ENCODE data around the gene ZFP92.
"Not testable (repeated sequence)": the region's sequence is repeated elsewhere in the genome, so short reads cannot be mapped to it uniquely, and the experiment has no call there.

ZFP92 gene

GRCh38 chrX:153398275-153398960 is 12.9 kb upstream of the ZFP92 start:
- H3K27ac ChIP-seq (ENCODE audit: low read depth in 2 of 2, low read length in 2 of 2) = no peak overlapping the region
- no peaks in the 10 kb centered on the region for H3K9me3 ChIP-seq (ENCODE audit: control insufficient read depth in 2 of 2, low read length in 2 of 2)
- no peak overlapping the region for H3K4me3 ChIP-seq (ENCODE audit: low read length in 2 of 2)
- no peaks in the 10 kb centered on the region for H3K27me3 ChIP-seq (ENCODE audit: control insufficient read depth in 2 of 2, insufficient read depth in 2 of 2, low read length in 2 of 2)
- H3K4me1 ChIP-seq (ENCODE audit: control insufficient read depth in 2 of 2, insufficient read depth in 2 of 2, low read length in 2 of 2) = no peaks in the 10 kb centered on the region
- H3K36me3 ChIP-seq (ENCODE audit: control insufficient read depth in 2 of 2, insufficient read depth in 2 of 2, low read length in 2 of 2) = no peaks in the 10 kb centered on the region
- H3K9ac ChIP-seq (ENCODE audit: low read depth in 1 of 2, low read length in 2 of 2) = no peak overlapping the region

- Histone ChIP-seq H3K9me3 (ENCODE audit: control insufficient read depth in 2 of 2, low read length in 2 of 2) (no peaks in the 10 kb centered on the region), H3K36me3 (ENCODE audit: control insufficient read depth in 2 of 2, insufficient read depth in 2 of 2, low read length in 2 of 2) (no peaks in the 10 kb centered on the region), H3K4me3 (ENCODE audit: low read length in 2 of 2) (no peak overlapping the region), H3K27ac (ENCODE audit: low read depth in 2 of 2, low read length in 2 of 2) (no peak overlapping the region), H3K9ac (ENCODE audit: low read depth in 1 of 2, low read length in 2 of 2) (no peak overlapping the region), H3K27me3 (ENCODE audit: control insufficient read depth in 2 of 2, insufficient read depth in 2 of 2, low read length in 2 of 2) (no peaks in the 10 kb centered on the region), H3K4me1 (ENCODE audit: control insufficient read depth in 2 of 2, insufficient read depth in 2 of 2, low read length in 2 of 2) (no peaks in the 10 kb centered on the region)
Observed at GRCh38 chrX:153400146-153401132, 10.8 kb upstream of the ZFP92 start.

GRCh38 chrX:153401133-153401764 is 10.0 kb upstream of the ZFP92 start, which contains the start of gene PNMA6E:
Gene PNMA6E, minus strand, starts transcription at chrX:153401350. Its CDS starts 2,501 bp downstream, at chrX:153398849.
- Histone ChIP-seq H3K27ac (ENCODE audit: low read depth in 2 of 2, low read length in 2 of 2) (no peak within 1 kb of the TSS), H3K4me3 (ENCODE audit: low read length in 2 of 2) (no peak within 1 kb of the TSS), H3K9me3 (ENCODE audit: control insufficient read depth in 2 of 2, low read length in 2 of 2) (no peaks in the 10 kb centered on the region), H3K36me3 (ENCODE audit: control insufficient read depth in 2 of 2, insufficient read depth in 2 of 2, low read length in 2 of 2) (no peaks in the 10 kb centered on the region), H3K27me3 (ENCODE audit: control insufficient read depth in 2 of 2, insufficient read depth in 2 of 2, low read length in 2 of 2) (no peaks in the 10 kb centered on the region), H3K9ac (ENCODE audit: low read depth in 1 of 2, low read length in 2 of 2) (no peak within 1 kb of the TSS), H3K4me1 (ENCODE audit: control insufficient read depth in 2 of 2, insufficient read depth in 2 of 2, low read length in 2 of 2) (no peaks in the 10 kb centered on the region)

- not testable (repeated sequence) for H3K9me3 ChIP-seq (ENCODE audit: control insufficient read depth in 2 of 2, low read length in 2 of 2); H3K27ac ChIP-seq (ENCODE audit: low read depth in 2 of 2, low read length in 2 of 2); H3K9ac ChIP-seq (ENCODE audit: low read depth in 1 of 2, low read length in 2 of 2); H3K27me3 ChIP-seq (ENCODE audit: control insufficient read depth in 2 of 2, insufficient read depth in 2 of 2, low read length in 2 of 2); H3K4me1 ChIP-seq (ENCODE audit: control insufficient read depth in 2 of 2, insufficient read depth in 2 of 2, low read length in 2 of 2); H3K4me3 ChIP-seq (ENCODE audit: low read length in 2 of 2); H3K36me3 ChIP-seq (ENCODE audit: control insufficient read depth in 2 of 2, insufficient read depth in 2 of 2, low read length in 2 of 2)
Observed at GRCh38 chrX:153404333-153404732, 6.9 kb upstream of the ZFP92 start.

- Histone ChIP-seq H3K9me3 (ENCODE audit: control insufficient read depth in 2 of 2, low read length in 2 of 2) (no peaks in the 10 kb centered on the region), H3K36me3 (ENCODE audit: control insufficient read depth in 2 of 2, insufficient read depth in 2 of 2, low read length in 2 of 2) (no peaks in the 10 kb centered on the region), H3K27me3 (ENCODE audit: control insufficient read depth in 2 of 2, insufficient read depth in 2 of 2, low read length in 2 of 2) (peaks cover 3 to 4% of the 10 kb centered on the region in 2 donors), H3K27ac (ENCODE audit: low read depth in 2 of 2, low read length in 2 of 2) (no peak overlapping the region), H3K4me1 (ENCODE audit: control insufficient read depth in 2 of 2, insufficient read depth in 2 of 2, low read length in 2 of 2) (no peaks in the 10 kb centered on the region), H3K4me3 (ENCODE audit: low read length in 2 of 2) (no peak overlapping the region), H3K9ac (ENCODE audit: low read depth in 1 of 2, low read length in 2 of 2) (no peak overlapping the region)
Observed at GRCh38 chrX:153405426-153405825, 5.8 kb upstream of the ZFP92 start.

GRCh38 chrX:153406011-153406410 is 5.3 kb upstream of the ZFP92 start:
- H3K9me3 ChIP-seq (ENCODE audit: control insufficient read depth in 2 of 2, low read length in 2 of 2) = no peaks in the 10 kb centered on the region
- H3K4me3 ChIP-seq (ENCODE audit: low read length in 2 of 2) = no peak overlapping the region
- H3K27me3 ChIP-seq (ENCODE audit: control insufficient read depth in 2 of 2, insufficient read depth in 2 of 2, low read length in 2 of 2) = peaks cover 4 to 7% of the 10 kb centered on the region in 2 donors
- no peak overlapping the region for H3K27ac ChIP-seq (ENCODE audit: low read depth in 2 of 2, low read length in 2 of 2)
- no peaks in the 10 kb centered on the region for H3K36me3 ChIP-seq (ENCODE audit: control insufficient read depth in 2 of 2, insufficient read depth in 2 of 2, low read length in 2 of 2)
- no peaks in the 10 kb centered on the region for H3K4me1 ChIP-seq (ENCODE audit: control insufficient read depth in 2 of 2, insufficient read depth in 2 of 2, low read length in 2 of 2)
- H3K9ac ChIP-seq (ENCODE audit: low read depth in 1 of 2, low read length in 2 of 2) = no peak overlapping the region

- Histone ChIP-seq H3K4me3 (ENCODE audit: low read length in 2 of 2) (no peak overlapping the region), H3K27me3 (ENCODE audit: control insufficient read depth in 2 of 2, insufficient read depth in 2 of 2, low read length in 2 of 2) (peaks cover 6 to 7% of the 10 kb centered on the region in 2 donors), H3K9ac (ENCODE audit: low read depth in 1 of 2, low read length in 2 of 2) (no peak overlapping the region), H3K4me1 (ENCODE audit: control insufficient read depth in 2 of 2, insufficient read depth in 2 of 2, low read length in 2 of 2) (no peaks in the 10 kb centered on the region), H3K27ac (ENCODE audit: low read depth in 2 of 2, low read length in 2 of 2) (no peak overlapping the region), H3K36me3 (ENCODE audit: control insufficient read depth in 2 of 2, insufficient read depth in 2 of 2, low read length in 2 of 2) (no peaks in the 10 kb centered on the region), H3K9me3 (ENCODE audit: control insufficient read depth in 2 of 2, low read length in 2 of 2) (no peaks in the 10 kb centered on the region)
Observed at GRCh38 chrX:153406903-153407302, 4.4 kb upstream of the ZFP92 start.

- H3K27ac ChIP-seq (ENCODE audit: low read depth in 2 of 2, low read length in 2 of 2) = no peak overlapping the region
Observed at GRCh38 chrX:153407736-153408135, 3.5 kb upstream of the ZFP92 start.

GRCh38 chrX:153408221-153408721 is 3.0 kb upstream of the ZFP92 start:
- Histone ChIP-seq H3K27me3 (ENCODE audit: control insufficient read depth in 2 of 2, insufficient read depth in 2 of 2, low read length in 2 of 2) (peaks cover 8 to 10% of the 10 kb centered on the region in 2 donors), H3K27ac (ENCODE audit: low read depth in 2 of 2, low read length in 2 of 2) (no peak overlapping the region), H3K4me3 (ENCODE audit: low read length in 2 of 2) (no peak overlapping the region)

More at GRCh38 chrX:153407736-153408135, 3.5 kb upstream of the ZFP92 start:
- Histone ChIP-seq H3K4me1 (ENCODE audit: control insufficient read depth in 2 of 2, insufficient read depth in 2 of 2, low read length in 2 of 2) (no peaks in the 10 kb centered on the region), H3K36me3 (ENCODE audit: control insufficient read depth in 2 of 2, insufficient read depth in 2 of 2, low read length in 2 of 2) (no peaks in the 10 kb centered on the region), H3K4me3 (ENCODE audit: low read length in 2 of 2) (no peak overlapping the region), H3K9me3 (ENCODE audit: control insufficient read depth in 2 of 2, low read length in 2 of 2) (no peaks in the 10 kb centered on the region), H3K27me3 (ENCODE audit: control insufficient read depth in 2 of 2, insufficient read depth in 2 of 2, low read length in 2 of 2) (peaks cover 8 to 10% of the 10 kb centered on the region in 2 donors), H3K9ac (ENCODE audit: low read depth in 1 of 2, low read length in 2 of 2) (no peak overlapping the region)

More at GRCh38 chrX:153408221-153408721, 3.0 kb upstream of the ZFP92 start:
- no peaks in the 10 kb centered on the region for H3K36me3 ChIP-seq (ENCODE audit: control insufficient read depth in 2 of 2, insufficient read depth in 2 of 2, low read length in 2 of 2)
- H3K9ac ChIP-seq (ENCODE audit: low read depth in 1 of 2, low read length in 2 of 2) = no peak overlapping the region
- no peaks in the 10 kb centered on the region for H3K9me3 ChIP-seq (ENCODE audit: control insufficient read depth in 2 of 2, low read length in 2 of 2)
- H3K4me1 ChIP-seq (ENCODE audit: control insufficient read depth in 2 of 2, insufficient read depth in 2 of 2, low read length in 2 of 2) = no peaks in the 10 kb centered on the region
